Fibroblast of lung (primary cell): ENCODE measurements around the gene MB21D2. TPM values are rescaled to one million over a fixed set of nuclear protein-coding genes. Genes with fewer than 3 reads are reported as not detected.

Experiments used
- DNase-seq, 2 donors: peaks; one replicate each; pipeline versions ENCODE4 v3.0.0 to v3.0.0-alpha.2; 2010; ENCODE audit warnings: low read depth in 2 of 2
- H2AFZ ChIP-seq: 2 replicates; pipeline ENCODE4 v1.5.1; 2012; ENCODE audit warnings: low read length, control low read depth, inconsistent platforms
- H3K27ac ChIP-seq: 2 replicates; pipeline ENCODE4 v1.5.1; 2011; ENCODE audit warnings: low read length, control low read depth; ENCODE audit not compliant: insufficient read depth
- H3K27me3 ChIP-seq: 2 replicates; pipeline ENCODE4 v1.5.1; 2011; ENCODE audit warnings: mild to moderate bottlenecking, low read length; ENCODE audit not compliant: control insufficient read depth, insufficient read depth
- H3K36me3 ChIP-seq: 2 replicates; pipeline ENCODE4 v1.5.1; 2011; ENCODE audit warnings: low read length; ENCODE audit not compliant: control insufficient read depth, insufficient read depth
- H3K4me1 ChIP-seq: 2 replicates; pipeline ENCODE4 v1.5.1; 2011; ENCODE audit warnings: low read length; ENCODE audit not compliant: control insufficient read depth, insufficient read depth; ENCODE audit errors: extremely low read depth
- H3K4me2 ChIP-seq: 2 replicates; pipeline ENCODE4 v1.5.1; 2011; ENCODE audit warnings: low read length, control low read depth; ENCODE audit not compliant: insufficient read depth; ENCODE audit errors: extremely low read depth
- H3K4me3 ChIP-seq, 4 experiments: fragments of 200-600 bp in 1 of 4; sonication (generic) in 1 of 4; replicated peaks in 1 of 4; 2 replicates each; pipeline ENCODE4 v1.5.1; 2011 to 2016; ENCODE audit warnings: low read length in 4 of 4, low read depth in 3 of 4, mild to moderate bottlenecking in 3 of 4, control low read depth in 2 of 4, inconsistent platforms in 1 of 4, mixed read lengths in 1 of 4; ENCODE audit not compliant: insufficient read depth in 1 of 4; ENCODE audit errors: control extremely low read depth in 1 of 4
- H3K79me2 ChIP-seq: 2 replicates; pipeline ENCODE4 v1.5.1; 2012; ENCODE audit warnings: mild to moderate bottlenecking, low read length, inconsistent platforms; ENCODE audit not compliant: control insufficient read depth, insufficient read depth
- H3K9ac ChIP-seq: 2 replicates; pipeline ENCODE4 v1.5.1; 2011; ENCODE audit warnings: mild to moderate bottlenecking, low read length, control low read depth; ENCODE audit not compliant: insufficient read depth
- H3K9me3 ChIP-seq: 2 replicates; pipeline ENCODE4 v1.5.1; 2012; ENCODE audit warnings: low read depth, low read length; ENCODE audit not compliant: control insufficient read depth, insufficient read depth
- H4K20me1 ChIP-seq: 2 replicates; pipeline ENCODE4 v1.5.1; 2011; ENCODE audit warnings: low read length; ENCODE audit not compliant: control insufficient read depth, insufficient read depth; ENCODE audit errors: extremely low read depth
- EZH2 ChIP-seq: IDR thresholded peaks from 2 replicates; pipeline ENCODE4 v1.5.1; 2012; ENCODE audit warnings: low read length, control low read depth, mild to moderate bottlenecking; ENCODE audit errors: missing control alignments
- polyA plus RNA-seq, 2 donors: library from polyadenylated mRNA; depleted of rRNA in 1 of 2; stranded (reverse) in 1 of 2; unstranded in 1 of 2; fragments of >200 nt; gene quantifications; 2 replicates each; pipeline ENCODE4 v1.2.1, GENCODE V29; 2011 to 2012; ENCODE audit warnings: missing spikeins in 1 of 2
- total RNA-seq: library from RNA; depleted of rRNA; stranded (reverse); fragments of >200 nt; gene quantifications from 2 replicates; pipeline ENCODE4 v1.2.1, GENCODE V29; 2014
- TF ChIP-seq, protein P1 (sequence below), 2 donors: IDR thresholded peaks in 1 of 2; conservative IDR thresholded peaks in 1 of 2; 1 replicate in 1 of 2; 2 replicates in 1 of 2; pipeline ENCODE4 v1.5.1; 2011 to 2012; ENCODE audit warnings: low read length in 2 of 2, control low read depth in 1 of 2, inconsistent platforms in 1 of 2, low read depth in 1 of 2, mild to moderate bottlenecking in 1 of 2

Gene MB21D2
- total and polyA plus RNA-seq, 2 donors (not counting 1 experiment from before 2014, with no cell fraction given), result 3.5 to 11.4 TPM

DNA sequence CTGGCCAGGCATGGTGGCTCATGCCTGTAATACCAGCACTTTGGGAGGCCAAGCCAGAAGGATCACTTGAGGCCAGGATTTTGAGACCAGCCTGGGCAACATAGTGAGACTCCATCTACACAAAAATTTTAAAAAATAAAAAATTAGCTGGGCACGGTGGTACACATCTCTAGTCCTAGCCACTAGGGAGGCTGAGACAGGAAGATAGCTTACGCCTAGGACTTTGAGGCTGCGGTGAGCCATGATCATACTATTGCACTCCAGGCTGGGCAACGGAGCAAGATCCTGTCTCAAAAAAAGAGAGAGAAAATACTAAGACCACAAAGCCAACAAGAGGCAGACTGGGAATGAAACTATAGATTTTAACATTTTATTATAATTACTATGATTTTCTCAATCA lies 4.1 kb downstream of the MB21D2 start:
- Histone ChIP-seq H3K36me3 (no peaks in the 10 kb centered on the region), H3K27ac (no peak overlapping the region), H3K79me2 (peaks cover 63% of the 10 kb centered on the region), H4K20me1 (no peaks in the 10 kb centered on the region), H3K27me3 (no peaks in the 10 kb centered on the region), H3K4me2 (no peak overlapping the region), H3K4me3 (no peak overlapping the region), H3K9me3 (no peaks in the 10 kb centered on the region), H3K4me1 (no peaks in the 10 kb centered on the region), H3K9ac (no peak overlapping the region), H2AFZ (no peak overlapping the region)
- no peak for DNase-seq
- TF ChIP-seq EZH2, result no peak
- TF ChIP-seq, protein P1, sequence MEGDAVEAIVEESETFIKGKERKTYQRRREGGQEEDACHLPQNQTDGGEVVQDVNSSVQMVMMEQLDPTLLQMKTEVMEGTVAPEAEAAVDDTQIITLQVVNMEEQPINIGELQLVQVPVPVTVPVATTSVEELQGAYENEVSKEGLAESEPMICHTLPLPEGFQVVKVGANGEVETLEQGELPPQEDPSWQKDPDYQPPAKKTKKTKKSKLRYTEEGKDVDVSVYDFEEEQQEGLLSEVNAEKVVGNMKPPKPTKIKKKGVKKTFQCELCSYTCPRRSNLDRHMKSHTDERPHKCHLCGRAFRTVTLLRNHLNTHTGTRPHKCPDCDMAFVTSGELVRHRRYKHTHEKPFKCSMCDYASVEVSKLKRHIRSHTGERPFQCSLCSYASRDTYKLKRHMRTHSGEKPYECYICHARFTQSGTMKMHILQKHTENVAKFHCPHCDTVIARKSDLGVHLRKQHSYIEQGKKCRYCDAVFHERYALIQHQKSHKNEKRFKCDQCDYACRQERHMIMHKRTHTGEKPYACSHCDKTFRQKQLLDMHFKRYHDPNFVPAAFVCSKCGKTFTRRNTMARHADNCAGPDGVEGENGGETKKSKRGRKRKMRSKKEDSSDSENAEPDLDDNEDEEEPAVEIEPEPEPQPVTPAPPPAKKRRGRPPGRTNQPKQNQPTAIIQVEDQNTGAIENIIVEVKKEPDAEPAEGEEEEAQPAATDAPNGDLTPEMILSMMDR (conservative IDR thresholded peaks at IDR 0.05 in 1 of 2, IDR thresholded peaks at IDR 0.05 in 1 of 2; ENCODE audit: low read depth in 1 of 2, low read length in 2 of 2), result no peak

DNA sequence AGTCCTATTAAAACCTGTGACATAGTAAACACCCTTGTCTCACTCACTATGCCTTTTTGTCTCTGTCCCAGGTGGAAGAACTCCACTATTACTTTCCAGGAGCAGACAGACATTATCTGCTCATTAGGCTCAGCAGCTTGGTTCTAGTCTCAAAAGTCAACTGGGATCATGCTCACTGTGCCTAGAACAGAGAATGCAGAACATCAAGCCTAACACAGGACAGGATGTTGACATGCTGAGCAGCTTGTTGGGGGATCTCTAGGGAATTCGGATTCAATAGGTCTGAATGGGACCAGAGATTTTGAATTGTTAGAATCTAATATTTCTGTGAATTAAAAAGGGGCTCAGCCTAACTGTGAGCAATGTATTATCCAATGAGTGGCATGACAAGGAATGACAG lies 6.4 kb downstream of the MB21D2 start:
- Histone ChIP-seq H2AFZ (no peak overlapping the region), H3K9ac (no peak overlapping the region), H3K4me3 (no peak overlapping the region), H4K20me1 (no peaks in the 10 kb centered on the region), H3K27me3 (no peaks in the 10 kb centered on the region), H3K9me3 (no peaks in the 10 kb centered on the region), H3K4me1 (peaks cover 2% of the 10 kb centered on the region), H3K36me3 (no peaks in the 10 kb centered on the region), H3K79me2 (peaks cover 63% of the 10 kb centered on the region), H3K4me2 (no peak overlapping the region), H3K27ac (no peak overlapping the region)
- no peak for DNase-seq
- TF ChIP-seq, protein P1 (conservative IDR thresholded peaks at IDR 0.05 in 1 of 2, IDR thresholded peaks at IDR 0.05 in 1 of 2; ENCODE audit: low read depth in 1 of 2, low read length in 2 of 2), result no peak
- TF ChIP-seq EZH2, result no peak

DNA sequence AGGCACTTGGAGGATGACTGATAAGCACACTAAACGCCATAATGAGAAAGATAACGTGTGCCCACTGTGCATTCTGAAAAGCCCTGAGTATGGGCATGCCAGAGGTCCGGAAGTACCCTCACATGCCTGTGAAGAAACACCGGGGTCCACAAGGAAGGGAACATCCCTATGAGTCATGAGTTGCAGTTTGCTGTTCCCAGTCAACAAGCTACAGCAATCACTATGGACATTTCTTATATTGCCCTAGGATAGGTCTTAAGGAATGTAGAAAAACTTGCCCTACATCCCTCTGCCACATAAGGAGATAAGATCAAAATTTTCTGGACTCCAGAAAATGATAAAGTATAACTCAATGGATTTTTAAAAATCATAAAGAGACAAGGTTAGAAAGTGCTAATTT lies 9.9 kb downstream of the MB21D2 start:
- Histone ChIP-seq H3K36me3 (no peaks in the 10 kb centered on the region), H4K20me1 (no peaks in the 10 kb centered on the region), H3K27ac (no peak overlapping the region), H3K9me3 (no peaks in the 10 kb centered on the region), H3K4me3 (no peak overlapping the region), H3K9ac (no peak overlapping the region), H3K4me1 (peaks cover 2% of the 10 kb centered on the region), H3K4me2 (no peak overlapping the region), H3K79me2 (peaks cover 54% of the 10 kb centered on the region), H3K27me3 (no peaks in the 10 kb centered on the region), H2AFZ (no peak overlapping the region)
- TF ChIP-seq, protein P1 (conservative IDR thresholded peaks at IDR 0.05 in 1 of 2, IDR thresholded peaks at IDR 0.05 in 1 of 2; ENCODE audit: low read depth in 1 of 2, low read length in 2 of 2), result no peak
- TF ChIP-seq EZH2, result no peak
- no peak for DNase-seq
